GM19240 (cell line): ENCODE measurements around the gene ZXDA.
"Not testable (repeated sequence)": the region's sequence is repeated elsewhere in the genome, so short reads cannot be mapped to it uniquely, and the experiment has no call there.

Experiments
- DNase-seq: peaks from one replicate; pipeline ENCODE4 v3.0.0; 2011; ENCODE audit warnings: low spot score; ENCODE audit not compliant: insufficient read length

The ZXDA gene

GRCh38 chrX:57910287-57910912 is at the start of gene ZXDA:
ZXDA (minus strand) TSS chrX:57910458; CDS start chrX:57910420, 38 bp downstream.
- not testable (repeated sequence) for DNase-seq

DNA sequence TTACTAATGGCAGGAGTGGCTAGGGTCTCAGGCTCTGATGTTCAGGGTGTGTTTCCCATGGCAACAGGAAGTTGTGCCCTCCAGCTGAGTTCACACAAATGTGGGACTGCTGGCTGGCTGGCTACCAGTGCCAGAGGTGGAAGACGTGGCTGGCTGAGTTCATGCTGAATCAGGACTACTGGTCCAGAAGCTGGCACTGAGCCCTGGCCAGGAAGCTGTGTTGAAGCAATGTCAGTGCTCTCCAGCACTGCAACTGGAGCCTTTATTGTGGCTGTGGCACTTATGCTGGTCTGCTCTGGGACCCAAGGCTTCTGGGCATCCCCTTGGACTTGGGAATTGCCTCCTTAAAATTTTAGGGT is 42.0 kb upstream of the ZXDA start:
- no peak for DNase-seq

GRCh38 chrX:57951666-57952319 is 41.5 kb upstream of the ZXDA start:
- DNase-seq: no peak

GRCh38 chrX:57933321-57933720 is 23.1 kb upstream of the ZXDA start:
- no peak for DNase-seq

- no peak for DNase-seq
Observed at GRCh38 chrX:57932266-57932665, 22.0 kb upstream of the ZXDA start.

- DNase-seq: no peak
Observed at GRCh38 chrX:57930051-57930450, 19.8 kb upstream of the ZXDA start.

DNA sequence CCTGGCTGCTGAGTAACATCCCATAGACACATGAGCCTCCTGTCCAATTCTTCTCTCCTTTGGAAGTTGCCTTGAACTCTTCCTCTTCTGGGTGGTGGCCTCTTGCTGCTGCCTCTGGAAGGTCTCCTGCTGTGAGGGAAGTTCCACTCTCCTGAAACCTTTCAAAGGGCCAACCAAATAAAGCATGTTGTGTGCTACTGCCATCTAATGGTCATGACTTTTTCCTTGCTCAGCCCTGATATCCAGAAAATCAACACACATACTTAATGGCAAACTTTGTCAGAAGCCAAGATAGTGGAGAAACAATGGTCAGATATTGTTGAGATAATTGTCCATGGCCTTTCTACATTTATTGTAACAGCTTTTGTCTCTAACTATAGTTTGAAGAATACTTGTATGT is 19.1 kb upstream of the ZXDA start:
- no peak for DNase-seq

GRCh38 chrX:57925806-57926205 is 15.5 kb upstream of the ZXDA start:
- no peak for DNase-seq

DNA sequence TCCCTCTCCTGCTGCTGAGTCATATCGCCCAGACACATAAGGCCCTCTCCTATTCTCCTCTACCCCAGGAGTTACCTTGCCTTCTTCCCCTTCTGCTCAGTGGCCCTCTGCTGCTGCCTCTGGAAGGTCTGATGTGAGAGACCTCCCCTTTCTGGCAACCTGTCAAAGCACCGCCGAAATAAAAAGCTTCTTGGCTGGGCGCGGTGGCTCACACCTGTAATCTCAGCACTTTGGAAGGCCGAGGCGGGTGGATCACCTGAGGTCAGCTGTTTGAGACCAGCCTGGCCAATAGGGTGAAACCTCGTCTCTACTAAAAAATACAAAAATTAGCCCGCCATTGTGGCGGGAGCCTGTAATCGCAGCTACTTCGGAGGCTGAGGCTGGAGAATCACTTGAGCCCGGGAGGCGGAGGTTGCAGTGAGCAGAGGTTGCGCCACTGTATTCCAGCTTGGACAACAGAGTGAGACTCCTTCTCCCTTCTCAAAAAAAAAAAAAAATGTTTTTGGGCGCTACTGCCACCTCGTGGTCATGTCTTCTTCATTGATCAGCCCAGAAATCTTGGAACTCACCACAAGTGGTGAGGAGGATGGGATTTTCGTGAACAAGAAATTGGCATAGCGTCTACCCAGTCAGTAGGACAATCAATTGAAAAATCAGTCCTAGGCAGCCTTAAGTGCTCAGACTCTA is 8.6 kb upstream of the ZXDA start:
- DNase-seq: no peak

DNA sequence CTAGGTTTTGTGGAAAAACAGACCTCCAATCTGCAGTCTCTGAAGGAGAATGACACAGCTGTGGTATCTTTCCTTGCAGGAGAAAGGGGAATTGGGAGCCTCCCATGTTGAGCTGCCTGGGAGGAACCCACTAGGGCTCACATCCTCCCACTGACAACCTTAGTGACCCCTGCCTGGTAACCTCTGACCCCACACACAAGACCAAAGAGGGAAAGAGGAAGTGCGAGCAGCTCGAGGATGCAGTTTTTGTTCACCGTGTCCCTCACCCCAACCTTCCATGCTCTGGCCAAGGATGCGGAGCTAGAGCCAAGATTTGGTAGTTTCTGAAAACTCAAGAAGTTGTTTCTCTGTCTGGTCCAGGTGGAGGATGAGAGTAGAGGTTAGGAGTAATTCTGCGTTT is 5.4 kb upstream of the ZXDA start:
- no peak for DNase-seq

- not testable (repeated sequence) for DNase-seq
Observed at GRCh38 chrX:57909595-57910286, 517 bp downstream of the ZXDA start.

GRCh38 chrX:57908972-57909594 is 1.2 kb downstream of the ZXDA start:
- DNase-seq: not testable (repeated sequence)

DNA sequence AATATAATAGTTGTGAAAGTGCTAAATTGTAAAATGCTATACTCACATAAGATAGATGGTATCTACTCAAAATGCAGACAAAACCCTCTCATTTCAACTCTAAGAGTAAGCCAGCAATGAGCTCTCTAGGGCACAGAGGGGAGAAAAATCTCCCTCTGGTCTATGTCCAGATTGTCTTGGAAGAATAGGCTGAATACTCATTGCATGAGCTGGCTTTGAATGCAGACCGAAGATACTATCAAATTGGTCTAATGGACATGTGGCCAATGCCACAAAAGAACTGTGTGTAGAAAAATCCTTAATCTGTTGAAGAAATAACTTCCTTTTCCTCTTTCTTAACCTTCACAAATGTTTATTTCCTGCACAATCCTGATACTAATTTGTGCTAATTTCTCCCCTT is 3.5 kb downstream of the ZXDA start:
- DNase-seq: no peak

DNA sequence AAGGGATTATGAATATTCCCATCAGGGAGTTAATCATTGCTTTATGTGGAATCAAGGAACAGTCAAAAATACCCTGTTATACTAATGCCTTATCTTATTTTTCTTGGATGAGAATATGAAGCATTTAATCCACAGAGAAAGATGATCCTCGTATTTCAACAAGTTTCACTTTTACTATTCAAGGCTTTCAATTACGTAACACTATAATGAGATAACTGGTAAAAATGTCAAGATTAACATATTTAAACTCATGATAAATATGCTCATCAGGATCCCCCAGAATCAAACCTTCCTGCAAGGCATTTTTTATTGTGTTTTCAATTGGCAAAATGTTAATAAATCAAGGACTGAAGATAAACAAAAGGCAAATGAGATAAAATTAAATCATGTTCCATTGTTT is 5.1 kb downstream of the ZXDA start:
- DNase-seq: no peak

- no peak for DNase-seq
Observed at GRCh38 chrX:57904176-57904880, 5.9 kb downstream of the ZXDA start.

GRCh38 chrX:57902633-57903032 is 7.6 kb downstream of the ZXDA start:
- no peak for DNase-seq

- no peak for DNase-seq
Observed at GRCh38 chrX:57901466-57901865, 8.8 kb downstream of the ZXDA start.

GRCh38 chrX:57900975-57901374 is 9.3 kb downstream of the ZXDA start:
- no peak for DNase-seq

DNA sequence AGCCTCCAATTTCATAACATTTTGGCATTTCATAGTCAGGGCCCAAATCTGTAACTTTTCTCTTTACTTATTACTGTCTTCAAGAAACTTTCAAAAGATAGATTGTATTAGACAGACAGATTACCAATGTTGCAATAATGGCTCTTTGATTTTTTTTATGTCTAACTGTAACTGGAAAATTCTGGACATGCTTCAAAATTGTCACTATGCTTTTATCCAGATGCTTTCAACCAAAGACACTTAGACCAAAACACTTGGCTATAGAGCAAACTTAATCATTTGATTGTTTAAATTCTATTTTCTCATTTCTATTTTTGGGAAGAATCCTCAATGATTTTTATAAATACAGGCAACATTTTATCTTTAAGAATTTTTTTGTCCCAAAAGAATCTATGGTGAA is 10.4 kb downstream of the ZXDA start:
- DNase-seq: no peak

DNA sequence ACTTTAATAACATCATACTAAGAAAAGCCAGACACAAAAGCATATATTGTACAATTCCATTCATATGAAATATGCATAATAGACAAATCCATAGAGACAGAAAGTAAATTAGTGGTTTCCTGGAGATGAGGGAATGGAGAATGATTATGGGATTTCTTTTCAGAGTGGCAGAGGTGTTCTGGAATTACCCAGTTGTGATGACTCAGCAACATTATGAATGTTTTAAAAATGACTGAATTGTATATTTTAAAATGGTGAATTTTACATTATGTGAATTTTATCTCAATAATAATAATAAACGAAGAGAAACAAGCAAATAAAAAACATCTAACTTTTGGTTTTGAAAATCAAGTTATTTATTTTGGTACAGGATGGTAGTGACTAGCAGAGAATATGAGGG is 11.2 kb downstream of the ZXDA start:
- no peak for DNase-seq

GRCh38 chrX:57871463-57871862 is 38.8 kb downstream of the ZXDA start:
- DNase-seq: no peak
